CD1c-positive myeloid dendritic cell (primary cell): ENCODE data around the gene DCX.
"Not testable (repeated sequence)": the region's sequence is repeated elsewhere in the genome, so short reads cannot be mapped to it uniquely, and the experiment has no call there.

Experiments used
- DNase-seq: peaks from one replicate; pipeline ENCODE4 v3.0.0-alpha.2; 2016; ENCODE audit errors: extremely low spot score

The DCX gene

GRCh38 chrX:111372086-111372485 is 39.9 kb downstream of the DCX start:
- no peak for DNase-seq

- no peak for DNase-seq
Measured at GRCh38 chrX:111365770-111366325, 46.1 kb downstream of the DCX start.

DNA sequence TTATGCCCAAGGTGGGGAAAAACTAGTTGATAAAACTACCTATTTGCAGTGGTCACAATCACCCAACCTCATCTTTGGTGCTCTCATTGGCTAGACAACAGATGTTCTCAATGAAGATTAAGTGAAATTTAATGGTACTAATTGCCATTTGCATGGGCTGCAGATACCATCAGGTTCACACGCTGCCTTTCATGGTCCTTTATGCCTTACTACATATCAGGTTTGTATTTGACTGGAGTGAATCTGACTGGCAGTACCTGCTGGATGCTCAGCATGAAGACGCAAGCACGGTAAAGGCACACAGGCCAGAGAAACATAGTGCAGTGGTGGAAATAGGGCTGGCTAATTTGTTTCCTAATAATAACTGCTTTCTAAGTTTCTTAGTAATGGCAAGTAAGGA is 48.3 kb downstream of the DCX start:
- no peak for DNase-seq

- DNase-seq = no peak
Measured at GRCh38 chrX:111361751-111362150, 50.2 kb downstream of the DCX start.

- no peak for DNase-seq
Measured at GRCh38 chrX:111360839-111361238, 51.2 kb downstream of the DCX start.

DNA sequence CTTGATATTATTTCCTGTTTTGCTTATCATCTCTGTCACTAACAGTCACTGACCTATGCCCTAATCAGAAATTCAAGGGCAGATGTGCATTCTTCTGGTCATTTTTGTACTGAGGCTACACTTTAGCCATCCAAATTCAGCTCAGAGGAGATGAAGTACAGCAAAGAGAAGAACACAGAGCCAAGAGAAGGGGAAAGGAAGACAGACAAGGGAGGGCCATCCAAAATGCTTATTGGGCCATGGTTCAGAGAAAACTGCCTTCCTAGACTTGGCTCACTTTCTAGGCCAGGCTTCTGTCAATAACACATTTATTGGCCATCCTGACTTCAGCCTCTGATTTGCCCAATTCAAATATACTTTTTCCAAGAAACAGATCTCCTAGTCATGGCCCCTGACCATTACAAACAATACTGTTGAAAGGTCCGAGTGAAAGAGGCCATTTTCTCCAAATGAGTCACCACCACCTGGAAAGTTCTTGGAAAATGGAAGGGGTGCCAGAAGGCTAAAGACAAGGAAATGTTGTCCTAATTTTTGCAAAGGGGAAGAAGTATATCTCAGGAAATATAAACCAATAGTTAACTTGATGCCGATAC is 56.4 kb downstream of the DCX start:
- no peak for DNase-seq

DNA sequence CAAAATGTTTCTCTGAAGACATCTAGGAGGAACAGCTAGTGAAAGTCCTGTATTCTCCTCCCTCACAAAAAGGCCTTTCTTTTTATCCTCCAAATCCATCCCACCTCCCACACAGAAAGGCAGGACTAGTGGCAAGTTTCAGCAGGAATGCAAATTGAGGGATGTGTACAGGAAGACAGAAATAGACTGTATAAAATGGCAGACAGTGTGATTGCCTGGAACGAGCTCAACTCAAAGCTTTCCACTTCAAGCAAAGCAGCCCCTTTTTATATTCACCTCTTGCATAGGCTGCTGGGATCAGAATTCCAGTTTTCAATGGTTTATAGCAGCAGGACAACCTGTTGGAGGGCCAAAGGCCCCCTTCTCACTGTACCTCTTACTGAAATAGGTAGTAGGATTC is 57.5 kb downstream of the DCX start:
- no peak for DNase-seq

DNA sequence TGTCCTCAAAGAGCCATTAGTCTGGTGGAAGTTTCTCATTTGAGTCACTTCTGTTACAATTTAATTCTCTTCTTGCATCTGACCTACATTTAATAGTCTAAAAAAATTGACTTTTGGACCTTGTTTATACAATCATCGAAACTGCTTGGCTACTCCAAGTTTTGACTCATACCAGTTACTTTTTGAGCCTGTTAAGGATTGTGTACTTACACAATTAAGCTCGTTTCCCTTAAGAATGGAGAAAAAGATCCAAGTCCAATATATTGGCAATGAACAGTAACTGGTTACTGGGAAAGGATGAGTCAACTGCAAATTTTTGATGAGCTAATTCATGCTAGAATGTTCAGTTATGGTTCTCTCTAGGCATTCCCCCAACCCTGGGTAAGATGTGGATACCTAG is 58.2 kb downstream of the DCX start:
- DNase-seq = no peak

DNA sequence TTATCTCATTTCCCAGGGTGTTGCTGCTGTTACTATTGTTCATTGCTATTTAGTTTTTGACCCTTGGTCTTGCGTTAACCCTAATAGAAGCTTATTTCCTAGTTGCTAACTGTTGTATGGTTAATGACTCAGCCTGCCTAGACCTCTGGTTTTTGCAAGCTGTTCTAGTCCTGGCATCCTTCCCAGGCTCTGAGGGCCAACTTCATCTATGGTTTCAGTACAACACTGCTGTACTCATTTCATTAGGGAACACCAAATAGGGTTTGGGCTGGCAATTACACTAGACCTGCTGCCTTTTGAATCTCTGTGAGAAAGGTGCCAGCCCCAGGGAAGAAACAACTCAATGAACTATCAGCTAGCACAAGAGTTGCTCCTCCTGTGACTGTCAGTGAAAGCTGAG is 59.6 kb downstream of the DCX start:
- DNase-seq = no peak

GRCh38 chrX:111349934-111350333 is 62.1 kb downstream of the DCX start:
- DNase-seq = no peak

- no peak for DNase-seq
Measured at GRCh38 chrX:111349101-111349500, 62.9 kb downstream of the DCX start.

GRCh38 chrX:111348429-111348828 is 63.6 kb downstream of the DCX start:
- no peak for DNase-seq

DNA sequence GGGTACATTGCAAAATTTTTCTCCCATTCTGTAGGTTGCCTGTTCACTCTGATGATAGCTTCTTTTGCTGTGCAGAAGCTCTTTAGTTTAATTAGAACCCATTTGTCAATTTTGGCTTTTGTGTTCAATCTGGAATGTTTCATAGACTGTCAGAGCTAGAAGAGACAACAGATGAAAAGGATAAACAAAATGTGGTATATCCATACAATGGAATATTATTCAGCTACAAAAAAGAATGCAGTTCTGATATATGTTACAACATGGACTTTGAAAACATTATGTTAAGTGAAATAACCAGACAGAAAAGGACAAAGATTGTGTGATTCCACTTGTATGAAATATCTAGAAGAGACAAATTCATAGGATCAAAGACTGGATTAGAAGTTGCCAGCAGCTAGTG is 65.8 kb downstream of the DCX start:
- not testable (repeated sequence) for DNase-seq

GRCh38 chrX:111340054-111340453 is 71.9 kb downstream of the DCX start:
- DNase-seq = no peak

DNA sequence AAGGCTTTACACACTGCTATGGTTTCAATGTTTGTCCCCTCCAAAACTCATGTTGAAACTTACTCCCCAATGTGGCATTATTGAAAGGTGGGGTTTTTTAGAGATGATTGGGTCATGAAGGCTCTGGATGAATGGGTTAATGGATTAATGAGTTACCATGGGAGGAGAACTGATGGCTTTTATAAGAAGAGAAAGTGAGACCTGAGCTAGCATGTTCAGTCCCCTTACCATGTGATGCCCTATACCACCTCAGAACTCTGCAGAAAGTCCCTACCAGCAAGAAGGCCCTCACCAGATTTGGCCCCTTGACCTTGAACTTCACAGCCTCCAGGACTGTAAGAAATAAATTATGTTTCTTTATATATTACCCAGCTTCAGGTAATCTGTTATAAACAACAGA is 72.8 kb downstream of the DCX start:
- DNase-seq = no peak

- DNase-seq = no peak
Measured at GRCh38 chrX:111338095-111338698, 73.8 kb downstream of the DCX start.

GRCh38 chrX:111337067-111337637 is 74.8 kb downstream of the DCX start:
- DNase-seq = no peak

DNA sequence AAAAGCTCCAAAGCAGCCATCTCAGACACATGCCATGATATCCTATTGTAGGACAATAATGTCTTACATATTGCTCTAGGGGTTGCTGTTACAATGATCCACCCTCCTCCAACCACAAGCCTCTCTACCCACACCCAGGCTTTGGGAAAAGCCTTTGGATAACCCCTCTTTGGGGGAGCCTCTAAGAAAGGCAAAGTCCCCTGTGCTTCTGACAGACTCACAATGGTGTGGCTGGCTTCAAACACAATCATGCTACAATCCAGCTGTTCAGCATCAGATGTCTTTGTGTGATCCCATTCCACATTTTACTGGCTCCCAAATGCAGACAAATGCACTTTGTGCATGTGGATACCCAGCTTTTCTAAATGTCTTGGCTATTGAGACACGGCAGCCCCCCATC is 75.9 kb downstream of the DCX start:
- DNase-seq = no peak

- DNase-seq = no peak
Measured at GRCh38 chrX:111329370-111329769, 82.6 kb downstream of the DCX start.

- DNase-seq = no peak
Measured at GRCh38 chrX:111328858-111329257, 83.1 kb downstream of the DCX start.

GRCh38 chrX:111322231-111322855 is 89.6 kb downstream of the DCX start:
- no peak for DNase-seq

DNA sequence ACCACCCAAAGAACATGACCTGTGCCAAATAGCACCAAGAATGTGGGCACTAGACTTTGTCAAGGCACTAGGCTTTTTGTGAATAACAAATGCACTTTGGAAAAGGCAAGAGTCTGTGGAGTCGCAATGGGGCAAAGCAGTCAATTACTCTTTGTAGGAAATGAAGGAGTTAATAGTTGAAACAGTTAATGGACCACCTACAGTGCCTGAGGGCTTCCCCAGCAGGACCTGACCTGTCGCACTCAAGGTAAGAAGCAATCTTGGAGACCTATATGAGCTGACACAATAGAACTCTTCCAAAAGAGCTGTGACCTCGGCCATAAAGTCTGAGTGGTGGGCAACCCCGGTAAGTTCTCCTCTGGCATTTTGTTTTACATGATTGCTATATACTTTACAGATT is 92.5 kb downstream of the DCX start:
- DNase-seq = no peak

- DNase-seq = no peak
Measured at GRCh38 chrX:111318901-111319300, 93.1 kb downstream of the DCX start.
